Mesendoderm (in vitro differentiated cells): ENCODE measurements around the gene DHX8.
"Not testable (repeated sequence)": the region's sequence is repeated elsewhere in the genome, so short reads cannot be mapped to it uniquely, and the experiment has no call there.

Experiments
- DNase-seq: peaks from one replicate; pipeline ENCODE4 v3.0.0; 2013
- H2AK5ac ChIP-seq: 2 replicates; pipeline ENCODE4 v1.6.1; 2013; ENCODE audit warnings: low read length, inconsistent platforms
- H2BK120ac ChIP-seq: 2 replicates; pipeline ENCODE4 v1.6.1; 2013; ENCODE audit warnings: low read depth, mild to moderate bottlenecking, low read length, moderate library complexity, mixed read lengths
- H2BK15ac ChIP-seq: replicated peaks from 2 replicates; pipeline ENCODE4 v1.6.1; 2013; ENCODE audit warnings: low read depth, mild to moderate bottlenecking, moderate library complexity
- H2BK5ac ChIP-seq: 2 replicates; pipeline ENCODE4 v1.6.1; 2013; ENCODE audit warnings: low read length, inconsistent platforms
- H3K18ac ChIP-seq: 2 replicates; pipeline ENCODE4 v1.6.1; 2013; ENCODE audit warnings: mild to moderate bottlenecking, low read length, mixed read lengths
- H3K23ac ChIP-seq: one replicate; pipeline ENCODE4 v1.6.1; 2013; ENCODE audit warnings: low read length
- H3K27ac ChIP-seq: 2 replicates; pipeline ENCODE4 v1.5.1; 2013; ENCODE audit warnings: low read depth, mild to moderate bottlenecking, inconsistent platforms, low read length, moderate library complexity
- H3K27me3 ChIP-seq: 2 replicates; pipeline ENCODE4 v1.6.1; 2013; ENCODE audit warnings: low read length, control low read depth, mild to moderate bottlenecking, inconsistent platforms; ENCODE audit not compliant: insufficient read depth, poor library complexity
- H3K36me3 ChIP-seq: 2 replicates; pipeline ENCODE4 v1.6.1; 2013; ENCODE audit warnings: low read length, inconsistent platforms; ENCODE audit not compliant: control insufficient read depth, insufficient read depth
- H3K4ac ChIP-seq: one replicate; pipeline ENCODE4 v1.6.1; 2013; ENCODE audit warnings: low read depth, mild to moderate bottlenecking, low read length, moderate library complexity
- H3K4me1 ChIP-seq: 2 replicates; pipeline ENCODE4 v1.6.1; 2013; ENCODE audit warnings: low read depth, low read length, inconsistent platforms; ENCODE audit not compliant: control insufficient read depth
- H3K4me2 ChIP-seq: 2 replicates; pipeline ENCODE4 v1.6.1; 2013; ENCODE audit warnings: low read length
- H3K4me3 ChIP-seq: 2 replicates; pipeline ENCODE4 v1.5.1; 2013; ENCODE audit warnings: mild to moderate bottlenecking, low read length
- H3K56ac ChIP-seq: one replicate; pipeline ENCODE4 v1.6.1; 2013; ENCODE audit warnings: low read length
- H3K79me1 ChIP-seq: 2 replicates; pipeline ENCODE4 v1.6.1; 2013; ENCODE audit warnings: low read length, inconsistent platforms
- H3K79me2 ChIP-seq: 2 replicates; pipeline ENCODE4 v1.6.1; 2013; ENCODE audit warnings: mild to moderate bottlenecking, low read length; ENCODE audit not compliant: control insufficient read depth, insufficient read depth
- H3K9ac ChIP-seq: 2 replicates; pipeline ENCODE4 v1.6.1; 2013; ENCODE audit warnings: low read length, inconsistent platforms
- H4K5ac ChIP-seq: one replicate; pipeline ENCODE4 v1.6.1; 2013; ENCODE audit warnings: low read length
- H4K8ac ChIP-seq: one replicate; pipeline ENCODE4 v1.6.1; 2013; ENCODE audit warnings: low read depth, mild to moderate bottlenecking, control low read depth, low read length, moderate library complexity
- WGBS: extraction: QIAGEN DNeasy Blood & Tissue Kit; methylation state at CpG from one replicate; pipeline ENCODE4 v1.1.7; 2013; ENCODE audit warnings: low lambda C conversion rate, missing lambda C conversion rate; ENCODE audit not compliant: insufficient coverage; ENCODE audit errors: extremely low coverage; 5-methylcytosine and 5-hydroxymethylcytosine counted together

Gene DHX8

DNA sequence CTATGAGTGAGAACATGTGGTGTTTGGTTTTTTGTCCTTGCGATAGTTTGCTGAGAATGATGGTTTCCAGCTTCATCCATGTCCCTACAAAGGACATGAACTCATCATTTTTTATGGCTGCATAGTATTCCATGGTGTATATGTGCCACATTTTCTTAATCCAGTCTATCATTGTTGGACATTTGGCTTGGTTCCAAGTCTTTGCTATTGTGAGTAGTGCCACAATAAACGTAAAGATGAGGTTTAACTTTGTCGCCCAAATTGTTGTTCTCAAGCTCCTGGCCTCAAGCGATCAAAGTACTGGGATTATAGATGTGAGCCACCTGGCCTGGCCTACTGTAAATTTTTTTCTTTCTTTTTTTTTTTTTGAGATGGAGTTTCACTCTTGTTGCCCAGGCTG lies 21.2 kb upstream of the DHX8 start:
- H3K79me1 ChIP-seq, H3K23ac ChIP-seq, H2BK15ac ChIP-seq, H3K4ac ChIP-seq, H4K8ac ChIP-seq, DNase-seq, H3K4me1 ChIP-seq, H2BK120ac ChIP-seq, H3K4me3 ChIP-seq, H3K27me3 ChIP-seq, H4K5ac ChIP-seq, H3K18ac ChIP-seq, H2AK5ac ChIP-seq, H3K56ac ChIP-seq, H3K36me3 ChIP-seq, H2BK5ac ChIP-seq, H3K79me2 ChIP-seq, H3K27ac ChIP-seq, H3K4me2 ChIP-seq, H3K9ac ChIP-seq: not testable (repeated sequence)
- WGBS = no CpG with 5 or more reads among the region's 4 CpGs

DNA sequence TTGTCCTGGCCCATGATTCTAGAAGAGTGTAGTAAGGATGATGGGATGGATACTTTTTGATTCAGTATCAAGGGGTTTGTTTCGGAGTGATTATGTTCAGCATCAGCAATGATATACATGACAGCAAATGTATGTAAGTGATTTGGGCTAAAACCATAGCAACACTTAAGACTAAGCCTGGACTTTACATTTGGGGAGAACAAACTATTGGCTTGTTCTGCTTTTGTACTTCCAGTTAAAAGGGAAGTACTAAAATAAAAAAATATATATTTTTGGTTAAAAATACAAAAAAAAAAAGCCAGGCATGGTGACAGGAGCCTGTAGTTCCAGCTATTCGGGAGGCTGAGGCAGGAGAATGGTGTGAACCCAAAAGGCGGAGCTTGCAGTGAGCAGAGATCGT lies 20.5 kb upstream of the DHX8 start:
- no peak overlapping the region for H3K56ac ChIP-seq
- H3K4ac ChIP-seq = no peak overlapping the region
- H2BK15ac ChIP-seq = no peak overlapping the region
- no peaks in the 10 kb centered on the region for H3K27me3 ChIP-seq
- no peak overlapping the region for H2BK5ac ChIP-seq
- no peak overlapping the region for H3K18ac ChIP-seq
- no CpG with 5 or more reads among the region's 4 CpGs for WGBS
- no peak overlapping the region for H4K8ac ChIP-seq
- no peaks in the 10 kb centered on the region for H3K79me2 ChIP-seq
- no peak overlapping the region for H3K23ac ChIP-seq
- DNase-seq = no peak
- no peaks in the 10 kb centered on the region for H3K79me1 ChIP-seq
- H3K4me3 ChIP-seq = no peak overlapping the region
- no peak overlapping the region for H4K5ac ChIP-seq
- no peak overlapping the region for H3K4me2 ChIP-seq
- no peak overlapping the region for H3K9ac ChIP-seq
- no peak overlapping the region for H2AK5ac ChIP-seq
- H3K4me1 ChIP-seq = peaks cover 2% of the 10 kb centered on the region
- H3K27ac ChIP-seq = no peak overlapping the region
- no peak overlapping the region for H2BK120ac ChIP-seq
- no peaks in the 10 kb centered on the region for H3K36me3 ChIP-seq

GRCh38 chr17:43464046-43464445 lies 19.7 kb upstream of the DHX8 start:
- H3K27ac ChIP-seq = no peak overlapping the region
- H3K36me3 ChIP-seq = no peaks in the 10 kb centered on the region
- H3K23ac ChIP-seq = no peak overlapping the region
- H3K9ac ChIP-seq = no peak overlapping the region
- H3K18ac ChIP-seq = no peak overlapping the region
- H4K8ac ChIP-seq = no peak overlapping the region
- H3K4me1 ChIP-seq = peaks cover 3% of the 10 kb centered on the region
- no peak overlapping the region for H4K5ac ChIP-seq
- H3K27me3 ChIP-seq = no peaks in the 10 kb centered on the region
- no peak overlapping the region for H3K56ac ChIP-seq
- no CpG with 5 or more reads among the region's 1 CpG for WGBS
- no peak overlapping the region for H3K4ac ChIP-seq
- H3K4me3 ChIP-seq = no peak overlapping the region
- H3K79me2 ChIP-seq = no peaks in the 10 kb centered on the region
- no peak overlapping the region for H2BK120ac ChIP-seq
- H2BK15ac ChIP-seq = no peak overlapping the region
- H3K79me1 ChIP-seq = no peaks in the 10 kb centered on the region
- no peak for DNase-seq
- no peak overlapping the region for H2BK5ac ChIP-seq
- H2AK5ac ChIP-seq = no peak overlapping the region
- H3K4me2 ChIP-seq = no peak overlapping the region

- Histone ChIP-seq H4K8ac (no peak overlapping the region), H4K5ac (no peak overlapping the region), H3K79me1 (no peaks in the 10 kb centered on the region), H3K9ac (no peak overlapping the region), H3K27ac (no peak overlapping the region), H3K4me3 (no peak overlapping the region), H2BK120ac (no peak overlapping the region), H2BK5ac (no peak overlapping the region), H3K79me2 (no peaks in the 10 kb centered on the region), H3K23ac (no peak overlapping the region), H3K27me3 (no peaks in the 10 kb centered on the region), H2AK5ac (no peak overlapping the region), H3K4me1 (peaks cover 4% of the 10 kb centered on the region), H3K4me2 (no peak overlapping the region), H3K56ac (no peak overlapping the region), H3K36me3 (no peaks in the 10 kb centered on the region), H3K4ac (no peak overlapping the region), H2BK15ac (no peak overlapping the region), H3K18ac (no peak overlapping the region)
- no CpG with 5 or more reads among the region's 9 CpGs for WGBS
- DNase-seq = peak; percentile 81
Measured at GRCh38 chr17:43465049-43465448, 18.7 kb upstream of the DHX8 start.

GRCh38 chr17:43467981-43468581 lies 15.7 kb upstream of the DHX8 start:
- H2BK5ac ChIP-seq = no peak overlapping the region
- H4K8ac ChIP-seq = no peak overlapping the region
- H4K5ac ChIP-seq = no peak overlapping the region
- H2BK120ac ChIP-seq = no peak overlapping the region
- no peak overlapping the region for H3K4me3 ChIP-seq
- no peaks in the 10 kb centered on the region for H3K36me3 ChIP-seq
- no peak overlapping the region for H3K9ac ChIP-seq
- DNase-seq = no peak
- no peak overlapping the region for H2AK5ac ChIP-seq
- peaks cover 4% of the 10 kb centered on the region for H3K4me1 ChIP-seq
- no peaks in the 10 kb centered on the region for H3K79me2 ChIP-seq
- H3K27ac ChIP-seq = no peak overlapping the region
- H3K56ac ChIP-seq = no peak overlapping the region
- no peak overlapping the region for H3K4me2 ChIP-seq
- no peak overlapping the region for H2BK15ac ChIP-seq
- no CpG with 5 or more reads among the region's 9 CpGs for WGBS
- H3K27me3 ChIP-seq = no peaks in the 10 kb centered on the region
- H3K4ac ChIP-seq = no peak overlapping the region
- no peak overlapping the region for H3K23ac ChIP-seq
- no peaks in the 10 kb centered on the region for H3K79me1 ChIP-seq
- no peak overlapping the region for H3K18ac ChIP-seq

DNA sequence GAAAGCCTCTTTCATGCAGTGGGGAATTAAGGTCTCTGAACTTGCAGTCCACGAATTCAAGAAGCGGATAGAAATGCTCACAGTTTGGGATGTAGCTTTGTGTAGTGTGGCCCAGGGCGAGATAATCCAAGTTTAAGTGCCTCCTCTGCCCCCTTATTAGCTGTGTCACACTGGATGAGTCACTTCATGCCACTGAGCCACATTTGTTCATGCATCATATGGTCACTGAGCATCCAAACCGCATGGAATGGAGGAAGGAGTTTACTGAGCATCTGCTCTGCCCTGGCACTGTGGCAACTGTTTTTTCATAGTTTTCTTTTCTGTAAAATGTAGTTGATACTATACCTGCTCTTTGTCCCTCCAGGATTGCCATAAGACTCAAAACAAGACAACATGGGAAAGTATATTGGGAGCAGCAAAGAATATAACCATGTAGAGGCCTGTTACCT lies 15.1 kb upstream of the DHX8 start:
- H3K4me2 ChIP-seq = no peak overlapping the region
- H3K4me1 ChIP-seq = peaks cover 4% of the 10 kb centered on the region
- no peak overlapping the region for H3K4me3 ChIP-seq

More for the DNA sequence above, 15.1 kb upstream of the DHX8 start:
- H3K56ac ChIP-seq = no peak overlapping the region
- H2BK15ac ChIP-seq = no peak overlapping the region
- H2BK5ac ChIP-seq = no peak overlapping the region
- no peak overlapping the region for H4K8ac ChIP-seq
- H3K18ac ChIP-seq = no peak overlapping the region
- DNase-seq = no peak
- WGBS = no CpG with 5 or more reads among the region's 4 CpGs
- H2AK5ac ChIP-seq = no peak overlapping the region
- H3K23ac ChIP-seq = no peak overlapping the region
- no peaks in the 10 kb centered on the region for H3K27me3 ChIP-seq
- no peak overlapping the region for H3K4ac ChIP-seq
- H3K79me1 ChIP-seq = no peaks in the 10 kb centered on the region
- H4K5ac ChIP-seq = no peak overlapping the region
- H3K27ac ChIP-seq = no peak overlapping the region
- no peaks in the 10 kb centered on the region for H3K36me3 ChIP-seq
- H3K79me2 ChIP-seq = no peaks in the 10 kb centered on the region
- no peak overlapping the region for H2BK120ac ChIP-seq
- no peak overlapping the region for H3K9ac ChIP-seq
